PC-3 (cell line): ENCODE data around the gene TMF1.

Source experiments
- CTCF ChIP-seq: fragments of 300-600 bp; sonication (generic); conservative IDR thresholded peaks from 2 replicates; pipeline ENCODE4 v1.5.1; 2017; ENCODE audit warnings: antibody characterized with exemption, low read depth, mild to moderate bottlenecking, low read length
- EZH2 ChIP-seq: fragments of 300-600 bp; sonication (generic); IDR thresholded peaks from one replicate; pipeline ENCODE4 v1.6.1; 2017; ENCODE audit warnings: antibody characterized with exemption, mild to moderate bottlenecking, low read length; ENCODE audit not compliant: unreplicated experiment
- EZH2phosphoT487 ChIP-seq: fragments of 300-600 bp; sonication (generic); IDR thresholded peaks from 2 replicates; pipeline ENCODE4 v1.6.1; 2018; ENCODE audit warnings: mild to moderate bottlenecking, antibody characterized with exemption, low read length, borderline replicate concordance

- no peak for TF ChIP-seq EZH2
- TF ChIP-seq CTCF, result no peak
- TF ChIP-seq EZH2phosphoT487, result no peak
These were observed 39.9 kb downstream of the TMF1 start for GRCh38 chr3:69012100-69012799.
